ENCODE results near the gene BTBD17.

BTBD17 gene

DNA sequence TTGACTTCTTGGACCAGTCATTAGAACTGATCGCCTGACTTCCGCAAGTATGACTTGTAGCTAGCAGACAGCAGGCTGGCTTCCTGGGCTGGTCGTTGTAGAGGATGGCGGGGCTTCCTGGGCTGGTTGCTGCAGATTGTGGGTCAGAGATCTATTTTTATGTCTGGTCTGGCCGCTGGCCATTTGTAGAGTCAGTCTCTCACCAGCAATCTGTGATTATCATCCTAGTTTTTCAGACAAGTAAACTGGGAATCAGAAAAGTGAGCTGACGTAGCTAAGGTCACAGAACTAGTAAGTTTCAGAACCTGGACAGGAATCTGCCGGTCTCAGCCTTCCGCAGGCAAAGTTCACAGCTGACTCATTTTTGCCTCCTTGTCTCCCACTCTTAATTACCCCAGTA lies 24.7 kb upstream of the BTBD17 start:
- H3K27ac ChIP-seq (ENCODE audit: low read depth, low read length): no peak overlapping the region
- no peaks in the 10 kb centered on the region for H3K36me3 ChIP-seq (ENCODE audit: insufficient read depth, low read length)
- 90% methylated on average over 8 of the region's 8 CpGs for WGBS
- H3K9me3 ChIP-seq (ENCODE audit: insufficient read depth, low read depth, low read length): no peaks in the 10 kb centered on the region
- no peak overlapping the region for H3K9ac ChIP-seq (ENCODE audit: low read depth, low read length)
- peaks cover 21% of the 10 kb centered on the region for H3K4me1 ChIP-seq (ENCODE audit: insufficient read depth, low read length)
- no peak overlapping the region for H3K4me3 ChIP-seq (ENCODE audit: low read length)
- no peaks in the 10 kb centered on the region for H3K27me3 ChIP-seq (ENCODE audit: insufficient read depth, low read length)

DNA sequence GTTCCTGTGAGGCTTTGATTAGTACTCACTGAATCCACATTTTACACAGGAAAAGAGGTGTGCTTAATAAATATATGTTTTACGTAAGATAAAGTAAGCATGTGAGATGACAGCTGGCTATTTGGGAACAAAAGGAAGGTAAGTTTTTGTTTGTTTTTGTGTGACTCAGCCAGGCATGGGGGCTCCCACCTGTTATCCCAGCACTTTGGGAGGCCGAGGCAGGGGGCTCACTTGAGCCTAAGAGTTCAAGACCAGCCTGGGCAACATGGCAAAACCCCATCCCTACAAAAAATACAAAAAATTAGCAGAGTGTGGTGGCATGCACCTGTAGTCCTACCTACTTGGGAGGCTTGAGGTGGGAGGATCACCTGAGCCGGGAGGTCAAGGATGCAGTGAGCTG lies 23.5 kb upstream of the BTBD17 start:
- 87% methylated on average over 3 of the region's 3 CpGs for WGBS
- Histone ChIP-seq H3K4me3 (ENCODE audit: low read length) (no peak overlapping the region), H3K9me3 (ENCODE audit: insufficient read depth, low read depth, low read length) (no peaks in the 10 kb centered on the region), H3K9ac (ENCODE audit: low read depth, low read length) (no peak overlapping the region), H3K27me3 (ENCODE audit: insufficient read depth, low read length) (no peaks in the 10 kb centered on the region), H3K27ac (ENCODE audit: low read depth, low read length) (no peak overlapping the region), H3K4me1 (ENCODE audit: insufficient read depth, low read length) (peaks cover 26% of the 10 kb centered on the region), H3K36me3 (ENCODE audit: insufficient read depth, low read length) (no peaks in the 10 kb centered on the region)

DNA sequence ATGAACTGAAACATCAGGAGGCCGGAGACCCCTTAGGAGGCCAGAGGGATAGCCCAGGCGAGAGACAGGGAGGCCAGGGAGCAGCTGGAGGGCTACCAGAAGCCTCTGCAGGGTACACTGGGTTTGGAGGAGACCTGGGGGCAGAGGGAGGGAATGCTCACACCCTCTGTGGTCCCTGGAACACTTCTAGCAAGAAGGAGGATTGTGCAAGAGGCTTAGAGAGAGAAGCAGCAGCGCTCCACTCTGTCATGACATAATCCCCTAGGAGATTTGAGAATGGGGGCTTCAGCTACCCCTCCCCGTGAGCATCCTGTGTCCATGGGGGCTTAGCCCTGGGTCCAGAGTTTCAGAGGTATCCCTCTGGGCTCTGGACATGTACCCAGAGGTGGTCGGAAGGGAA lies 21.5 kb upstream of the BTBD17 start:
- Histone ChIP-seq H3K27ac (ENCODE audit: low read depth, low read length) (no peak overlapping the region), H3K27me3 (ENCODE audit: insufficient read depth, low read length) (no peaks in the 10 kb centered on the region), H3K9me3 (ENCODE audit: insufficient read depth, low read depth, low read length) (no peaks in the 10 kb centered on the region), H3K4me3 (ENCODE audit: low read length) (no peak overlapping the region), H3K4me1 (ENCODE audit: insufficient read depth, low read length) (peaks cover 16% of the 10 kb centered on the region), H3K9ac (ENCODE audit: low read depth, low read length) (no peak overlapping the region), H3K36me3 (ENCODE audit: insufficient read depth, low read length) (no peaks in the 10 kb centered on the region)
- WGBS: 91% methylated on average over 5 of the region's 5 CpGs

DNA sequence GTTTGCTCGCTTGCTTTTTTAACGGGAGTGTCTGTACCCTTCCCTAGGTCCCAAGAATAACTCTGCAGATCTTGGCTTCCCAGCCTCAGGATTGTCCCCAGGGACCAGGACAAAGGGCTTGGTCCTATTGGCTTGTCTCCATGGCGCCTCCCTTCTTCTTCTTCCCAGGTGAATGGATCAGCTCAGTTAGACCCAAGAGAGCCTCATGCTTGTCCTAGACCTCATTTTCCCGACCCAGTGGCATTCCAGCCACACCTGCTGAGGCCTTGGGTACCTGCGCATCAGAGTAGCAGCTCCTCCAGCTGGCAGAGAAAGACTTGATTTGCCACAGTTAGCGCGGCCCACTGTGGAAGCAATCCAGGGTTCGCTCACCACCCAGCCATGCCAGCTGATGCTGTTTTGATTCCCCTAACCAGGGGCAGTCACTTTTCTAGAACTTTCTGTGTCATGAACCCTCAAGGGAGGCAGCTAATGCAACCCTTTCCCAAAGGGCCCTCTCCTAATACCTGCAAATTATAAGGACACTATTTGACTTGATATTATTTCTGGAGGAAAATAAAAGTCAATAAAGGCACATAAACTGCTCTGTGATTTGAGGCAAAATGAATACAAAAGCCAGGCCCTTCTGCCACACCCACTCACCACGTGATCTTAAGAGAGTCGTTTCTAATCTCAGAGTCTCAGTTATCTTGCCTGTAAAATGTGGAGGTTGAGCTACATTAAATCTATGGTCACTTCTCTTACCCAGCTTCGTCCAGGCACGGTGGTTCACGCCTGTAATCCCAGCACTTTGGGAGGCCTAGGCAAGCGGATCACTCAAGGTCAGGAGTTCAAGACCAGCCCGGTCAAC lies 19.5 kb upstream of the BTBD17 start:
- Histone ChIP-seq H3K9me3 (ENCODE audit: insufficient read depth, low read depth, low read length) (no peaks in the 10 kb centered on the region), H3K9ac (ENCODE audit: low read depth, low read length) (no peak overlapping the region), H3K4me3 (ENCODE audit: low read length) (no peak overlapping the region), H3K27ac (ENCODE audit: low read depth, low read length) (no peak overlapping the region), H3K27me3 (ENCODE audit: insufficient read depth, low read length) (no peaks in the 10 kb centered on the region), H3K4me1 (ENCODE audit: insufficient read depth, low read length) (peaks cover 5% of the 10 kb centered on the region; the same call in 1 of the 2 replicates), H3K36me3 (ENCODE audit: insufficient read depth, low read length) (no peaks in the 10 kb centered on the region)
- 90% methylated on average over 15 of the region's 15 CpGs for WGBS

DNA sequence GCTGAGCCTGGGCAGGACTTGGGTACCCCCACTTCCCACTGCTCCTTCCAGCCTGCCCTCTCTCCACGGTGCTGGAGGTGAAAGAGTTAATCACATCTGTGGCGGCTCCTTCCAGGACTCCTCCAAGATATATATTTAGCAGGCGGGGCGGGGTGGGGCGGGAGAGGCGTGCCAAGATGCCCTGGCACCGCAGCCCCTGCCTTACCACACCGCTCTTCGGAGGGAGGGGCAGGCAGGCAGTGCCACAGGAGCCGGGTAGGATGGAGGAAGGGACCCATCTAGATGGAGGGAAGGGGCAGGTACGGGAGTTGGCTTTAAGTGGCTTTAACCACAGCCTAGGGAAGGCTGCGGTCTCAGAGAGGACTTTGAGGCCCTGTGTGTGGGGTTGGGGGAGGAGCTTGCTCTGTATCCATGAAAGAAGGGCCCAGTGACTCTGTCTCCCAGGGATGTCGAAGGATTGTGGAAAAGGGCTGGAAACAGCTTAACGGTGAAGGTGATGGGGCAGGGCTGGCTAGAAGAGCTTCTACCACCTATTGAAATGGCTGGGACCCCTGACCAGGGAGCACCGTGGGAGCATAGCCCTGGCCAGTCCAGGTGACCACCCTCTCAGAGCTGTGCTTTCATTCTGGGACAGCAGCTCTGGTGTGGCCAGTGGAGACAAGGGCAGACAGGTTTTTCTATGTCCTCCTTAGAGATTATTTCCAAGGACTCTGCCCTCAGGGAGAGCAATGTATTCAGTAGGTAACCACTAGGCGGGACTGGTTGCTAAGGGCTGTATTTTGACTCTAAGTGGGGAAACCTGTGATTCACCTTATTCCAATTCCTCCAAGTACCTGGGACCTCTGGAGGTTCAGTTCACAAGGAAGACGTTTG lies 18.7 kb upstream of the BTBD17 start:
- Histone ChIP-seq H3K9ac (ENCODE audit: low read depth, low read length) (no peak overlapping the region), H3K4me3 (ENCODE audit: low read length) (peak overlapping the region; percentile 39; the same call in 1 of the 2 replicates), H3K27me3 (ENCODE audit: insufficient read depth, low read length) (no peaks in the 10 kb centered on the region), H3K4me1 (ENCODE audit: insufficient read depth, low read length) (peaks cover 5% of the 10 kb centered on the region; the same call in 1 of the 2 replicates), H3K9me3 (ENCODE audit: insufficient read depth, low read depth, low read length) (no peaks in the 10 kb centered on the region), H3K27ac (ENCODE audit: low read depth, low read length) (no peak overlapping the region), H3K36me3 (ENCODE audit: insufficient read depth, low read length) (no peaks in the 10 kb centered on the region)
- 74% methylated on average over 16 of the region's 17 CpGs for WGBS

DNA sequence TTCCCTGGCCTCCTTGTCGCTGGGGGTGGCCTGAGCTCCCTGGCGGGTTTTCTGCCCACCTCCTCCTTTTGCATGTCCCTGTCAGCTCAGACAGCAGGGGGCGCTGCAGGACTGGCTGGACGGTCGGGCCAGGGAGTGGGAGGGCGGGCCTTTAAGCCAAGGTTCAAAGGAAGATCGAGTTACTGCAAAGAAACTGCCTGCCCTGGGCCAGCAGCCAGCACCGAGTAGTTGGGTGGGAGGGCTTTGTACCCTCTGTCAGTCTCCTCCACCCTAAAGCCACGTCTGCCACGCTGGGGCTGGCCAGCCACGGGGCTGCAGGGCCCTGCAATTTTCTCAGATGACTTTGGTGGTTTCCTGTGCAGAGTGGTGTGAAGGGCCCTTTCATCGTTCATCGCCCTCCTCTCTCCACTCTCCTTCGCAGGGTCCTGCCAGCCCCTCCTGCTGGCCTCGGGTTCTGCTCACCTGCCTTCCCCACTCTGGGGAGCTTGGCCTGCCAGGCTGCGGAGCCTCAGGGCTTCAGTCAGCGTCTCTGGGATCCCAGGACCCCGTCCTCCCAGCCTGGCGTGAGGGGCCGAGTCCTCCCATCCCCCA lies 17.9 kb upstream of the BTBD17 start:
- peaks cover 5% of the 10 kb centered on the region; the same call in 1 of the 2 replicates for H3K4me1 ChIP-seq (ENCODE audit: insufficient read depth, low read length)
- H3K9me3 ChIP-seq (ENCODE audit: insufficient read depth, low read depth, low read length): no peaks in the 10 kb centered on the region
- 28% methylated on average over 19 of the region's 20 CpGs for WGBS
- H3K9ac ChIP-seq (ENCODE audit: low read depth, low read length): no peak overlapping the region
- no peak overlapping the region for H3K27ac ChIP-seq (ENCODE audit: low read depth, low read length)
- no peaks in the 10 kb centered on the region for H3K27me3 ChIP-seq (ENCODE audit: insufficient read depth, low read length)
- no peaks in the 10 kb centered on the region for H3K36me3 ChIP-seq (ENCODE audit: insufficient read depth, low read length)
- peak overlapping the region; percentile 39 for H3K4me3 ChIP-seq (ENCODE audit: low read length)

DNA sequence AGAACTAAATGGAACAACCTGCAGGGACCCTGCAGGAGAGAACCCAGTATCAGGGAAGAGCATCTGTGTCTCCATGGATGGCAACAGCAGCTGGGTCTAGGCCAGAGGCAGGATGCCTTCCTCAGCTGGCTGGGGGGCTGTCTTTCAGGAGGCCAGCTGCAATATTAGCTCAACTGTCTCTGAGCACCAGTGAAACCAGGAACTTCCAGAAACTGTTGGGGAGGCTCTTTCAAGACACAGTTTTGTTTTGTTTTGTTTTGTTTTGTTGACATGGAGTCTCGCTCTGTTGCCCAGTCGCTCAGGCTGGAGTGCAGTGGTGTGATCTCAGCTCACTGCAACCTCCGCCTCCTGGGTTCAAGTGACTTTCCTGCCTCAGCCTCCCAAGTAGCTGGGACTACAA lies 13.2 kb upstream of the BTBD17 start:
- no peak overlapping the region for H3K4me3 ChIP-seq (ENCODE audit: low read length)
- 88% methylated on average over 3 of the region's 3 CpGs for WGBS

DNA sequence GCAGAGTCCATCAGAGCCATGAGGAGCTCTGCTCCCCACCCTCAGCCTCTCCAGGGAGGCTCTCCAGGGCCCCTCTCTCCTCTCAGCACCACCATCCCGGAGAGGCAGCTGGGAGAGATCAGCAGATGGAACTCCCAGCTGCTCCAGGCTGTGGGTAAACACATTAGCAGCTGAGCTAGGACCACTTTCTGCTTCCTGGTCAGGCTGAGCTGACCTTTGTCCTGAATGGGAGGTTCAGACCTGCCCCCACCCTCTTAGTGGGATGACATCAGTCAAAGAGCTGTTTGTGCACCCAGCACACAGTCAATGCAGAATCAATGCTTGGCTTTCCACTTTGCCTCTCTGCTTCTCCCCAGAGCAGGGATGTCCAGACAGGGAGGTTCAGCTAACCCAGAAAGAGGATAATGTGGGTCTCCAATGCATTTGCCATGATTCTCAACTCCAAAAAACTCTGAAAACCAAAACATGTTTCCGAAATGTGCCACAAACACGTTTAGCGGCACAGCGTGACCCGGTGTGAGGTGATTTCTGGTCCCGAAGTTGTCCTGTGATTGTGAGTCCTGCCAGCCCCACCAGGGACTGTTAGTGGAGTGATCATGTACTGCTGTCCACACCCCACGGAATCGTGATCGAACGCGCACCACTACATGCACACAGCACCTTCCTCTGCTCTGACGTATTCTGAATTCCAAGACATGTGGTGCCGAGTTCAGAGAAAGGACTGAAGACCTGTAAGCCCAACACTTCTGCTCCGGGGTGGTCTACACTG lies 12.4 kb upstream of the BTBD17 start:
- Histone ChIP-seq H3K27me3 (ENCODE audit: insufficient read depth, low read length) (no peaks in the 10 kb centered on the region), H3K9ac (ENCODE audit: low read depth, low read length) (no peak overlapping the region), H3K4me1 (ENCODE audit: insufficient read depth, low read length) (no peaks in the 10 kb centered on the region), H3K9me3 (ENCODE audit: insufficient read depth, low read depth, low read length) (no peaks in the 10 kb centered on the region), H3K4me3 (ENCODE audit: low read length) (no peak overlapping the region), H3K36me3 (ENCODE audit: insufficient read depth, low read length) (no peaks in the 10 kb centered on the region), H3K27ac (ENCODE audit: low read depth, low read length) (no peak overlapping the region)
- WGBS: 86% methylated on average over 15 of the region's 15 CpGs

More for the DNA sequence above, 13.2 kb upstream of the BTBD17 start:
- Histone ChIP-seq H3K27me3 (ENCODE audit: insufficient read depth, low read length) (no peaks in the 10 kb centered on the region), H3K4me1 (ENCODE audit: insufficient read depth, low read length) (no peaks in the 10 kb centered on the region), H3K27ac (ENCODE audit: low read depth, low read length) (no peak overlapping the region), H3K9ac (ENCODE audit: low read depth, low read length) (no peak overlapping the region), H3K36me3 (ENCODE audit: insufficient read depth, low read length) (no peaks in the 10 kb centered on the region), H3K9me3 (ENCODE audit: insufficient read depth, low read depth, low read length) (no peaks in the 10 kb centered on the region)

DNA sequence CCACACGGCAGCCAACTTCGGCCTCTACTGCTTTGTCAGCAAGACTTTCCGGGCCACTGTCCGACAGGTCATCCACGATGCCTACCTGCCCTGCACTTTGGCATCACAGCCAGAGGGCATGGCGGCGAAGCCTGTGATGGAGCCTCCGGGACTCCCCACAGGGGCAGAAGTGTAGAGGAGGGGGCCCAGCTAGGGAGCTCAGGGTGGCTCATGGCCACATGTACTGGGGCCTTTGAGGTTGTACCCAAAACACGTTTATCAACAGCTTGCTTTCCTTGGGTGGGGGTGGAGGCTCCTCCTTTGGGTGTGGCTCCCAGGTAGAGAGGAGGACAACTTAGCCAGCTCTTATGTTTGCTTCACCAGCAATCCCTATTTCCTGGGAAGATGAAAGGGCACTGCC lies 10.8 kb upstream of the BTBD17 start:
- H3K36me3 ChIP-seq (ENCODE audit: insufficient read depth, low read length): no peaks in the 10 kb centered on the region
- H3K4me3 ChIP-seq (ENCODE audit: low read length): no peak overlapping the region
- H3K9me3 ChIP-seq (ENCODE audit: insufficient read depth, low read depth, low read length): no peaks in the 10 kb centered on the region
- 93% methylated on average over 9 of the region's 9 CpGs for WGBS
- no peaks in the 10 kb centered on the region for H3K4me1 ChIP-seq (ENCODE audit: insufficient read depth, low read length)
- no peak overlapping the region for H3K27ac ChIP-seq (ENCODE audit: low read depth, low read length)
- no peak overlapping the region for H3K9ac ChIP-seq (ENCODE audit: low read depth, low read length)
- H3K27me3 ChIP-seq (ENCODE audit: insufficient read depth, low read length): no peaks in the 10 kb centered on the region

DNA sequence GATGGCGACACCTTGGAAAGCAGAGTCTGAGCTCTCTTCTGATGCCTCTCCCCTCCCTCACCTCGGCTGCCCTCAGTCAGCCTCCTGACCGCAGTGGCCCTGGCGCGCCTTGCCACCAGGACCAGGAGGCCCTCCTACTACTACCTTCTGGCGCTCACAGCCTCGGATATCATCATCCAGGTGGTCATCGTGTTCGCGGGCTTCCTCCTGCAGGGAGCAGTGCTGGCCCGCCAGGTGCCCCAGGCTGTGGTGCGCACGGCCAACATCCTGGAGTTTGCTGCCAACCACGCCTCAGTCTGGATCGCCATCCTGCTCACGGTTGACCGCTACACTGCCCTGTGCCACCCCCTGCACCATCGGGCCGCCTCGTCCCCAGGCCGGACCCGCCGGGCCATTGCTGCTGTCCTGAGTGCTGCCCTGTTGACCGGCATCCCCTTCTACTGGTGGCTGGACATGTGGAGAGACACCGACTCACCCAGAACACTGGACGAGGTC lies 10.0 kb upstream of the BTBD17 start:
- no peaks in the 10 kb centered on the region for H3K9me3 ChIP-seq (ENCODE audit: insufficient read depth, low read depth, low read length)
- 96% methylated on average over 26 of the region's 26 CpGs for WGBS
- H3K27ac ChIP-seq (ENCODE audit: low read depth, low read length): no peak overlapping the region
- H3K4me1 ChIP-seq (ENCODE audit: insufficient read depth, low read length): no peaks in the 10 kb centered on the region
- no peak overlapping the region for H3K9ac ChIP-seq (ENCODE audit: low read depth, low read length)
- H3K27me3 ChIP-seq (ENCODE audit: insufficient read depth, low read length): no peaks in the 10 kb centered on the region
- H3K36me3 ChIP-seq (ENCODE audit: insufficient read depth, low read length): no peaks in the 10 kb centered on the region
- no peak overlapping the region for H3K4me3 ChIP-seq (ENCODE audit: low read length)

Measured in HUES64 (cell line).